Stimulated activated CD4-positive, alpha-beta T cell treated with anti-CD3 and anti-CD28 coated beads, Interleukin-1b, Interleukin-23, amount 100 ng/mL, for 4 hours (primary cell): Measurements from ENCODE around the gene PRC1.
"Not testable (repeated sequence)": the region's sequence is repeated elsewhere in the genome, so short reads cannot be mapped to it uniquely, and the experiment has no call there.

Source experiments
- DNase-seq, 2 donors: peaks; one replicate each; pipeline ENCODE4 v3.0.0-alpha.2; 2020; ENCODE audit warnings: low read depth in 2 of 2

The PRC1 gene, protein sequence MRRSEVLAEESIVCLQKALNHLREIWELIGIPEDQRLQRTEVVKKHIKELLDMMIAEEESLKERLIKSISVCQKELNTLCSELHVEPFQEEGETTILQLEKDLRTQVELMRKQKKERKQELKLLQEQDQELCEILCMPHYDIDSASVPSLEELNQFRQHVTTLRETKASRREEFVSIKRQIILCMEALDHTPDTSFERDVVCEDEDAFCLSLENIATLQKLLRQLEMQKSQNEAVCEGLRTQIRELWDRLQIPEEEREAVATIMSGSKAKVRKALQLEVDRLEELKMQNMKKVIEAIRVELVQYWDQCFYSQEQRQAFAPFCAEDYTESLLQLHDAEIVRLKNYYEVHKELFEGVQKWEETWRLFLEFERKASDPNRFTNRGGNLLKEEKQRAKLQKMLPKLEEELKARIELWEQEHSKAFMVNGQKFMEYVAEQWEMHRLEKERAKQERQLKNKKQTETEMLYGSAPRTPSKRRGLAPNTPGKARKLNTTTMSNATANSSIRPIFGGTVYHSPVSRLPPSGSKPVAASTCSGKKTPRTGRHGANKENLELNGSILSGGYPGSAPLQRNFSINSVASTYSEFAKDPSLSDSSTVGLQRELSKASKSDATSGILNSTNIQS

DNA sequence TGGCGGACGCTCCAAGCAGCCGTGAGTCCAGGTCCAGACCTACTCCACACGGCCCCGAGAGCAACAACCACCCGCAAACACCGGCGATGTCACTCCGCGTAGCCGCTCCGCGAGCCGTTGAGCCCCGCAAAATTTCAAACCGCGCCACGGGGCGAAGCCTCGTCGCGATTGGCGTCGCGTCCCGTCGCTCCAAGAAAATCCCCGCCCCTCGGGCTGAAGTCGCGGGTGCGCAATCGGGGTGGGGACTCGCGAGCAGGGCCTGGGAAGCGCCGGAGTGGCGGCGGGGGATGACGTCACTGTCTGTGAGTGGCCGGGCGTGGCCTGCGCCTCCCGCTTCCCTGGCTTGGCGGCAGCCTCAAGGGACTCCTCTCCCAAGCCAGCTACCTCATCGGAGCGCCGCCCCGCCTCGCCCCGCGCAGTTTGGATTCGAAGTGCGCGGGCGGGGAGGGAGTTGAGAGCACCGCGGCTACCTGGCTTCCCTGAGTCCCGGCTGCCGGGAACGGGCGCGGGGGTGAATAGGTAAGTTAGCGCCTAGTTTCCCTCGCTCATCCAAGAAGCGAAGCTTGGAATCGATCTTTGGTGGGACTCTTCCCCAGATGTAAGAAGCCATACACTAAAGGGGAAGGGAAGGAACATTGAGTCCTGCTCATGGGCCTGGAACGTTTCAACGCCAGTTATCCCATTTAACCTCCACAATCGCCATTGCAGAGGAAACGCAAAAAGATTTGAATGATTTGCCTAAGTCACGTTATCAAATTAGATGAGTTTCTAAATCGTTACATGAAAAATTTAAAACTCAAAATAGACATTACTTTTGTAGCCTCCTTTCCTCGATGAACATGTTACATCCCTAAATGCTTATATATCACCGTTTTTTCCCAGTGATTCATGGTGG, at the start of gene PRC1:
PRC1 (minus strand) TSS at position 119 of the 895 bp plus-strand sequence; CDS start at position 1, 118 bp downstream.
- DNase-seq: peak; percentile 94 to 96

DNA sequence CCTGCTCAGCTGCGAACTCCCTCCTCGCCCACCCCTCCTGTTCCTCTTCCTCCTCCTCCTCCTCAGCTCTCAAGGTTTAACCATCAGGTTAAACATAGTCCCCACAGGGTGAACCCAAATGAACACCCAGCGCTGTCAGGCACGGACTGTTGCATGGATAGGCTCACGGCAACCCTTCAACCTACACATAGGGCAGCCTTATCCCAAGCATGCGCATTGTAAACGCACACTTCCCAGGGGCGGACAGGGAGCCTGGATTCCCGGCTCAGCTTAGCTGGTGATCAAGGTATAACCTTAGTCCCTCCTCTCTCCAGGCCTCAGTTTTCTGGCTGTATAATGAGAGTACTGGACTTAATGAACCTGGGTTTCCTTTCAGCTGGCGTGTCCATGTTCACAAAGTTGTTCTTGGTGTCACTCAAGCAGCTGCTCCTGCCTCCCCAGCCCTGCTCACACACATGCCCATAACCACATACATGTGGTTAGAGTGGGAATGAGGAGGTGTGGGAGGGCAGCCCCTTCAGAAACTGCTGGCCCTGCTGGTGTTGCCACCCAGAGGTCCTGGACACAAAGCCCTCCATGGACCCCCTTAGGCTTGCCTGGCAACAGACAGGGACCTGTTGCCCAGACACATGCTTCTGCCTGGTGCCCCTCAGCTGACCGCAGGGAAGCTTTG, 49.0 kb upstream of the PRC1 start:
- no peak for DNase-seq

DNA sequence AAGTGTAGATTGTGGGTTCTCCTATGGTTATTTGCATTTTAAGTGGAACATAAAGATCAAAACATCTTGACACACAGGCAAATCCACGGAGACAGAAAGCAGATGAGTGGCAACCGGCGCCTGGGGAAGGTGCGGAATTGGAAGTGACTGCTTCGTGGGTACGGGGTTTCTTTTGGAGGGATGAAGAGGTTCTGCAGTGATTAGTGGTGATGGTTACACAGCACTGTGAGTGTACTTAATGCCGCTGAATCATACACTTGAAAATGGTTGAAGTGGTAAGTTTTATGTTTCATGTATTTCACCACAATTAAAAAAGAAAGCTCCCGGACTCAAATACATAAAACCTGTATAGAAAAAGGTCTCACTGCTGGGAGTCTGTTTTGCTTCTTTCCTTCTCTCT, 46.5 kb upstream of the PRC1 start:
- DNase-seq: no peak

DNA sequence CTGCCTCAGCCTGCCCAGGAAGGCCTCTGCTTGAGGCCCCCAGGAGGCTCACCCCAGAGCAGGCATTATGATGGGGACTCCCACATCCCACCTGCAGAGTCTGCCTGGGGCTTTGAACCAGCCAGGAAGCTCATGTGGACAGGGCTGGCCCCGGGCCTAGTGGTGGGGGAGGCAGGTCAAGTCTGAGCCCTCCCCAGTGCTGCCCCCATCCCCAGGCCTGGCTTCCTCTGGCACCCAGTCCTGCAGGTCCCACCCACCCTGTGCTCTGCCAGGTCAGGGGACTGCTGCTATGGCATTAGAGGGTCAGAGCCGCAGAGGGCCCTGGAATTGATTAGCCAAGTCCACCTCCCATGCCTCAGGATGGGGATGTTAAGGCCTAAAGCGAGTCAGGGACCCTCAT, 45.7 kb upstream of the PRC1 start:
- no peak for DNase-seq

DNA sequence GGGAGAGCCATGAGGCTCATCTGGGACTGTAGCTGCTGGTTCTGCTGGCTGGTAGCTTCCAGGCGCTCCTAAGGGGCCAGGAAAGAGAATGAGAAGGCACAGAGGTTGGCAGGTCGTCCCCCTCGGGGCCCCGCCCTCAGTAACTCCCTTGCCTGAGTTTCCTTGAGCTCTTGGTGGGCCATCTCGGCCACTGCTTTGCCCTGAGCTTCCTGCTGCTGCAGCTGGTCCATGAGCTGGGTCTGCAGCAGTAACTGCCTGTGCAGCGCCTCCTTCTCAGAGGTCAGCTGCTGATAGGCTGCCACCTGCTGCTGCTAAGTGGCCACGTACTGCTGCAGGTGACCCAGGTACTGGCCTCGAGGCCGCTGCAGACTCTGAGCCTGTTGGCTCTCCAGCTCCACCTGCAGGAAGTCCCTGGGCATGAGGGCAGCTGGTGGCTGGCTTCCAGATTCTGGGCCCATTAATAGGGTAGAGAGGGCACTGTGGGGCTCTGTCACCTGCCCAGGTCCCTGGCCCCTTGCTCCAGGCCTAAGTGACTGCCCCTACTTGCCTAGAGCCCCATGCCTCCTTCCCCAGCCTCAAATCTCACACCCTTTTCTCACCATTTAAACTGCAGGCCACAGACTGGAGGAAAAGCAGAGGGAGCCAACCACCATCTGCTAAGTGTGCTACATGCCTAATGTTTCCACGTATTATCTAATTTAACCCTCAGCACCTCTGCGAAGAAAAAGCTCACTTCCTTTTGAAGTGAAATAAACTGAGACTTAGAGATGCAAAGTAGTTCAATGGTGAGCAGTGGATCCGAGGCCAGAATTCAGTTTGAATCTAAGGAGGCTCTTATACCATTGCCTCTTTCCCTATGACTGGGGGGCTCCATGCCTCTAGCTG, 38.8 kb upstream of the PRC1 start:
- DNase-seq: peak; percentile 34 to 36

DNA sequence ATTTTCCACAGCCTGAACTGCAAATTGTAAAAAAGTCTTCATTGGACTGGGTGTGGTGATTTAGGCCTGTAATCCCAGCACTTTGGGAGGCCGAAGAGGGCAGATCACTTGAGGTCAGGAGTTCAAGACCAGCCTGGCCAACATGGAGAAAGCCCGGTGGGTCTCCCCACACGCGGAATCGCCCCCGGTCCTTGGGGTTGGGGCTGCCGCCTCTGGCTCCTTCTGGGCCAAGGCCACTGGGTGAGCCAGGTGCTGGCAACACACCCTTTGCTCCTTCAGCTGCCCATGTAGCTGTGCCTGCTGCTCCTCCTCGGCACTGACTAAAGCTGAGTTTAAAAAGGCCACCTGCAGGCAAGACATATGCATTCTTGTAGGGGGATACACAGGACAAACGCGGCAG, 37.5 kb upstream of the PRC1 start:
- no peak for DNase-seq

DNA sequence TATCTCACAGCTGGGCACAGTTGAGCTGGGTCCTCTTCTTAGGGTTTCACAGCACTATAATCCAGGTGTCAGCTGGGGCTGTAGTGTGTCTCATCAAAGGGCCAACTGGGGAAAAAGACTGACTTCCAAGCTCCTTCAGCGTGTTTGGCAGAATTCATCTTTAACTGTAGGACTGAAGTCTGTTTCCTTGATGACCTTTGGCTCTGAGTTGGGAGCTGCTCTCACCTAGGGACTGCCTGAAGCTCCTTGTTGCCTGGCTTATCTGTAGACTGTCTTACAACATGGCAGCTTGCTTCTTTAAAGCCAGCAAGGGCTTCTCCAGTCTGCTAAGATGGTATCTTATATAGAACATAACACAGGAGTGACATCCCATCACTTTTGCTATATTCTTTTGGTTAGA, 33.3 kb upstream of the PRC1 start:
- DNase-seq: no peak

DNA sequence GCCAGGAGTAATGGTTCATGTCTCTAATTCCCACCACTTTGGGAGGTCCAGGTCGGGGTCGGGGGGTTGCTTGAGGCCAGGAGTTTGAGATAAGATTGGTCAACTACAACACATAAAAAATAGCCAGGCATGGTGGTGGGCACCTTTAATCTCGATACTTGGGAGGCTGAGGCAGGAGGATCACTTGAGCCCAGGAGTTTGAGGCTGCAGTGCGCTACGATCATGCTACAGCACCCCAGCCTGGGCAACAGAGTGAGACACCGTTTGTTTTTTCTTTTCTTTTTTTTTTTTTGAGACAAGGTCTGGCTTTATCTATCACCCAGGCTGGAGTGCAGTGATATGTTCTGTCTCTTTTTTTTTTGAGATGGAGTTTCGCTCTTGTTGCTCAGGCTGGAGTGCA, 29.4 kb upstream of the PRC1 start:
- DNase-seq: no peak

DNA sequence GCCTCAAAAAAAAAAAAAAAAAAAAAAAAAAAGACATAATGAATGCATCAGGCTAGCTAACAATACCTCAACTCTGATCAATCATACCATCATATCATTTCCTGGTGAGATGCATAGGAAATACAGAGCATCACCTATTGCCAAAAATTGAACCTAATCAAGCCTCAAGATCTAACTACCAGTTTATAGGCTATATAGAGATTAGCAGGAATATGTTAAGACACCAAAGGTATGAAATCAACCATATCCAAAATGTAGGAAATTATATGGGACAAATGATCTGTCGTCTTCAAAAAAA, 28.4 kb upstream of the PRC1 start:
- DNase-seq: no peak

DNA sequence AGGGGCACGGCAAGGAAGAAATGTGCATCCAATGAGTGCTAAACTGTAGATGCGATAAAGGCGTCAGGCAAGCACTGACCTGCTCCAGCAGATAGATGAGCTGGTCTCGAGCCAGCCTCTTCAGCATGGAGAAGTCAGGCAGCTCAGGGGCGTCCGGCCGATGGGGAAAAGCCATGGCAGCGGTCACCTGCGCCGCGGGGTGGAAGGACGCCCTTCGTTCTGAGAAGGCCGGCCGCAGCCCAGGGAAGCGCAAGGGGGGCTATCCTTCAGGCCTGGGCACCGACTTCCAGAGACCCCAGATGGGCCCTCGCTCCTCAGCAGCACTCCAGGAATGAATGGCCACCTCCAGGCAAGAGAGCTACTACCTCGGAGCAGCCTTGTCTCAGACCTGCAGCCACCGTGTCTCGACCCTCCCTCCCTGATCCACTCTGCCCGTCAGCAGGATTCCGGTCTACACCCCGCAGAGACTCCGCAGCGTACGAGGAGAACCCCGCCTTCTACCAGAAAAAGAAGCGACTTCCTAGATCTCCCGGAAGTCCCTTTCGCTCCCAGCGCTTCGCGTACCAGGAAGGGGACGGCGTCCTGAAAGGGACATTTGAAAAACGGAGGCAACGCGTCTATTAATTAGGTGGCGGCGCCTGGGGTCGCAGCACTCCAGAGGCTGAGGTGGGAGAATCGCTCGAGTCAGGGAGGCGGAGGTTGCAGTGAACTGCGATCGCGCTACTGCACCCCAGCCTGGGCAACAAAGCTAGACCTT, 27.9 kb upstream of the PRC1 start, which contains the start of gene VPS33B:
VPS33B (minus strand) TSS at position 520 of the 757 bp plus-strand sequence; CDS start at position 175, 345 bp downstream.
- peak; percentile 59 to 60 for DNase-seq

DNA sequence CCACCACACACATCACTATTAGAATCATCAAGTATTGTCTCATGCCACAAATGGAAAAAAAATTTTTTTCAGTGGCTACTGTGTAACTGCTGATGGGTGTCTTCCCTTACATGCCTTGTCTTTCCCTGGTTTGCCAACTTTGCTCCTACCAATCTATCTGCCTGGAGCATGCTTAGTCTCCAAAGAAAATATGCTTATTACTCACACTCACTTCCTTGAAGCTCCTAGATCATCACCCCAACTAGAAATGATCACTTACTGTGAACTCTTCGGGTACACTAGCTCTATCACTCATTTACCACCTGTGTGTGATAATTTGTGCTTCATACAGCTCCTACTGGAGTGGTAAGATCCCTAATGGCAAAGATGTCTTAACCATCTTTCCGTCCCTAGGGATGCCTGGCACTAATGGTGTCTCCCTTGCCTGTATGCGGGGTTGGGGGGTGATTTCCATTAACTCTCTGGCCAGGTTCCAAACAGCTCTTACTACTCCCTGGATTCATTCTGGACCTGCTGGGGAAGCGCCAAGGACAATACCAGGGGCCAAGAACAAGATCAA, 27.3 kb upstream of the PRC1 start:
- no peak for DNase-seq

DNA sequence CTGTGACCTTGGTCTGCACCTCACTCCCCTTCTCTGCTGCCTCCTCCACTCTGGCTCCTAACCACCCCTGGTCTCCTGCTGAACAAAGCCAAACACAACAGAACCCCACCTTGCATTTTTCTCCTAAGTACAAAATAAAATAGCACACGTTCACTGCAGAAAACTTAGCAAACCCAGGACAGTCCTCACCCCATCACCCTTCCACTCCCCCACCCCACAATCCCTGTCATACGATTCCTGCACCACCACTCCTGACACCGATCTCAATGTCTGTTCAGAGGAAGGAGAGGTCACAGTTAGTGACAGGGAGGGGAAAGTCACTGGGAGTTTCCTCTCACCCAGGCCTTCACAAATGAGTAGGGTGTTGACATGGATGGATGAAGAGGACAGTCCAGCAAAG, 23.8 kb upstream of the PRC1 start:
- DNase-seq: no peak

DNA sequence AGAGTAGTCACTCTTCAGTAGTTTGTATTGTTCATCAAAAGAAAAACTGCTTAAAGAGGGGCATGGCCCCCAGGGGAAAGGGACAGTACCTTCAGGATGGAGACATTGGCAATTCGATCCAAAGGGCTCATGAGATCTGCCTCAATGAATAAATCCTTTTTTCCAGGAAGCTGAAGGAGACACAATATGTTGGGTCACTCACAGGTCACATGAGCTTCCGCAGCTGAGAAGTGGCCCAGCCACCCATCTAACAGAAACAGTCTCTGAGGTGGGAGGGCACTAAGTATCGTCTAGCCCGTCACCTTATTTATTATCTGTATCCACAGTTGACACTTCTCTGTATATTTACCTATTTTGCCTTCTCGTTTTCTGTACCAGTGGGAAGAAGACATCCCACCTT, 23.4 kb upstream of the PRC1 start:
- DNase-seq: no peak

DNA sequence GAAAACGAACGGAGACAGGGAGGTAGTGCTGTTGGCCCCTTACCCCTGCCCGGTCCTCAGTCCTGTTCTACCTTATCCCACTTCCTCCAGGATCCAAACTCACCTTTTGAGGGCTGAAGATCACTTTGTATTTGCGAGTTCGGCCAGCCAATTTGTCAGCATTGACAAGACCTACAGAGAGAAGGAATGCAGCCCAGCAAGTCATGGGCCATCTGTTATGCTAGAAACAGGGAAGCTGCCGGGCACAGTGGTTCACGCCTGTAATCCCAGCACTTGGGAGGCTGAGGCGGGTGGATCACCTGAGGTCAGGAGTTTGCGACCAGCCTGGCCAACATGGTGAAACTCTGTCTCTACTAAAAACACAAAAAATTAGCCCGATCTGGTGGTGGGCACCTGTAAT, 19.4 kb upstream of the PRC1 start:
- not testable (repeated sequence) for DNase-seq

DNA sequence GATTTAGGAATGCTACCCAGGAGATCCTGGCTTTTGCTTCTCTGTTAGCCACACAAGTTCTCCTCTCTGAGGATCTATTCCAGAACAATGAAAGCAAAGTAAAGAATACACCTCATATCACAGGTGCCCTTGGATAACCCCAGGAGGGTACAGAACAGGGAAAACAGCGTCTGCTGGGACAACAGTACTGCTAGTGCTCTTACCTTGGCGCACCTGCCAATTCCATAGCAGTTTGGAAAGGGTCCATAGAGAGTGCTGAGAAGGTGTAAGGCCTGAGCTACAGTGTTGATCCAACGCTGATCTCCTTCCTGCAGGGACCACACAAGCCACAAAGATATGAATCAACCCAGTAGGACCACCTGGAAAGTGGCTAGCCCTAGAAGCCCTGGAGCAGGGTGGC, 12.9 kb upstream of the PRC1 start:
- DNase-seq: no peak

DNA sequence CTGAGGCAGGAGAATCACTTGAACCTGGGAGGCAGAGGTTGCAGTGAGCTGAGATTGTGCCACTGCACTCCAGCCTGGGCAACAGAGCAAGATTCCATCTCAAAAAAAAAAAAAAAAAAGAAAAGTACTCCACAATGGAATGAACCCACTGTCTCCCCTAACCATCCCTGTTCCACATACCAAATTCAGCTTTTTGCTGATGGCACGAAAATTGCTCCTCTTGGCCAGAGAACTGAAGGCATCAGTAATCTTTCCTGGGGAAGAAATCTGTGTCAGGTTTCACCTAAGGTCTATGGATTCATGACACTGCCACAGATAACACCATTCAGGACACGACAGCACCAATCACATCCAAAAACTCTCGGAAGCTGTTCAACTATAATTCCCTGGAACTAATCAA, 6.9 kb upstream of the PRC1 start:
- DNase-seq: no peak

DNA sequence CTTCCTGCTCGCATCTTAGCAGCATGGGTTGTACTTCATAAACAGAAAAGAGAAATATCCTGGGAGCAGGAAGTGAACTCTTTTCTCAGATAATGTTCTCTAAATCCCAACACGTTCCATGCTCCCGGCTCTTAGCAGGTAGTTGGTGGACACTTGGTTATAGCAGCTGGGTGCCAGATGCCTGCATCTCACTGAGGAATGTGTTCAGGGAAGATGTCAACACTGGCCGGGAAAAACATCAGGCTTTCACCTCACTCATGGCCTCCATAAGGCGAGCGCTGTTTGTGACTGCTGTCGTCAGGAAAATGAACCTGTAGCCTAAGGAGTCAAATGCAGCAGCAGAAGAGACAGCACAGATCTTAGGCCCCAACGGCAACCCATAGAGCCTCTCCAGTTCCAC, 4.4 kb upstream of the PRC1 start:
- DNase-seq: no peak

DNA sequence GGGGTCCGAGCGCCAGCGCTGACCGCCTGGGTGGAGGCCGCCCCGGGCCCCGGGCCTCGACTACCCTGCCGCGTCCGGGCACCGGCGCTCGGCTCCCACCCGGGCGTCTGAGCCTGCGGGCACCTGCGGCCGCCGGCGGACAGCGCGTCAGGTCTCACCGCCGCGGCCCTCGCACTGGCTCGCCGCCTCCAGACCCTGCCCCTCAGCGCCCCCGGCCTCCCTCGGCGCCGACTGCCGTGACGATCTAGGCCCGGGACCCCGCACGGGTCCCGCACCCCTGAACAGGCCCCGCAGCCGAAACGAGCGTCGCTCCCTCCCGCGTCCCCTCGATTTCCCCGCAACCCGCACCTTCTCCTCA, 297 bp downstream of the PRC1 start:
- no peak for DNase-seq

DNA sequence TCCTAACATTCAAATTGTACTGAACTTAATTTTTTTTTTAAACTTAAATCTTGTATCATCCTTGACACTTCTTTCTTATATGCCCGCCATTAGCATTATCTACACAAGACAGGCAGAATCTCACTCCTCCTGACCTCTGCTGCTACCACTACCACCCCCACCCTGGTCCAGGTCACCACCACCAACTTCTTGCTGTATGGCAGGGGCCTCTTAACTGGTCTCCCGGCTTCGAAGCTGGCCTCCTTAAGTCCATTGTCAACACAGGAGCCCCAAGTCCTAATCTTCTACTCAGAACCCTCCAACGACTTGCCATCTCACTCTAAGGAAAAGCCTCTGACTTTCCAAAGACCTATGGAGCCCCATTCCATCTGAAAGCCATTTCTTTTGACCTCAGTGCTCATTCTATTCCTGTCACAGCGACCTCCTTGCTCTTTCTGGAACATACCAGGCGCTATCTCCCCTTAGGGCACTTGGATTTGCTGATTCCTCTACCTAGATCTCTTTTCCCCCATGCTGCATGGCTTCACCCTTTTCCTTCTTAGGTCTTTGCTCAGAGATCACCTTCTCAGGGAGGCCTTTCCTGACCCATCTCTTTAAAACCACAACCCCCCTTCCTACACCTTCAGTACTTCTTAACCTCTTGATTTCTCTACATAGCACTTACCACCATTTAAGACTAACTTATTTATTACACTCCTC, 2.6 kb downstream of the PRC1 start:
- DNase-seq: no peak
